ENCODE measurements around the gene NUP88. TPM values are rescaled to one million over a fixed set of nuclear protein-coding genes. Genes with fewer than 3 reads are reported as not detected.

NUP88 gene
- total RNA-seq, 1 experiment from 2014 or later = 93.2 TPM

- H3K4me1 ChIP-seq (ENCODE audit: control insufficient read depth in 1 of 2, insufficient read depth in 2 of 2, low read length in 2 of 2) = no peaks in the 10 kb centered on the region
- H4K20me1 ChIP-seq (ENCODE audit: insufficient read depth) = no peaks in the 10 kb centered on the region
- no peaks in the 10 kb centered on the region for H3K27me3 ChIP-seq (ENCODE audit: insufficient read depth, low read length)
- no TSS peak for BruUV-seq (replicated peaks)
- POLR2A ChIA-PET = no interaction called here
- H2AFZ ChIP-seq (ENCODE audit: low read depth, low read length, poor library complexity, severe bottlenecking) = no peak overlapping the region
- no peaks in the 10 kb centered on the region for H3K9me2 ChIP-seq (ENCODE audit: insufficient read depth)
- TF ChIP-seq ZBTB33 (IDR thresholded peaks at IDR 0.05; ENCODE audit: extremely low read depth, insufficient replicate concordance, low read length) (no peak), EGR1 (IDR thresholded peaks at IDR 0.05; ENCODE audit: low read depth) (no peak), EZH2phosphoT487 (IDR thresholded peaks at IDR 0.05; ENCODE audit: borderline replicate concordance) (no peak), ATF3 (IDR thresholded peaks at IDR 0.05) (no peak), TCF7L2 (IDR thresholded peaks at IDR 0.05; ENCODE audit: borderline replicate concordance, extremely low read depth, insufficient read depth, insufficient read length) (no peak), SIN3A (IDR thresholded peaks at IDR 0.05; ENCODE audit: low read depth) (no peak), ZFX (IDR thresholded peaks at IDR 0.05) (no peak), SP1 (IDR thresholded peaks at IDR 0.05; ENCODE audit: low read depth) (no peak), ELF1 (IDR thresholded peaks at IDR 0.05; ENCODE audit: borderline replicate concordance, low read depth) (no peak), RAD21 (IDR thresholded peaks at IDR 0.05; ENCODE audit: low read depth) (no peak), CEBPB (IDR thresholded peaks at IDR 0.05; ENCODE audit: low read depth) (no peak), REST (IDR thresholded peaks at IDR 0.05; ENCODE audit: low read depth) (no peak), MAX (IDR thresholded peaks at IDR 0.05) (no peak), ZNF274 (IDR thresholded peaks at IDR 0.05; ENCODE audit: low read depth, low read length) (no peak)
- CTCF ChIA-PET = no interaction called here
- peaks cover 7 to 28% of the 10 kb centered on the region in 2 experiments for H3K36me3 ChIP-seq (ENCODE audit: control insufficient read depth in 1 of 2, insufficient read depth in 2 of 2, low read length in 2 of 2)
- H3K4me3 ChIP-seq (replicated peaks in 1 of 2; ENCODE audit: low read depth in 1 of 2, low read length in 2 of 2) = no peak overlapping the region
- intact Hi-C loops (cut with micrococcal nuclease) = no loop called here
- H3K27ac ChIP-seq (ENCODE audit: low read depth, low read length) = no peak overlapping the region
- H3K79me2 ChIP-seq (ENCODE audit: insufficient read depth, low read length) = 0 out of 2 replicates have a peak, but pooled peaks cover 4% of the 10 kb centered on the region
- no peak overlapping the region for H3K4me2 ChIP-seq (ENCODE audit: low read length)
- DNase-seq (ENCODE audit: low read depth, low spot score) (no peak), ATAC-seq (no peak)
- RAD21 ChIA-PET (ENCODE audit: low non-redundant PET in 1 of 2, low total read pairs in 2 of 2, uncharacterized antibody in 2 of 2, unreplicated experiment in 2 of 2) = no interaction called here
- no peak overlapping the region for H3K9ac ChIP-seq (ENCODE audit: low read length)
- H3K9me3 ChIP-seq (ENCODE audit: control insufficient read depth in 1 of 2, insufficient read depth in 1 of 2, low read depth in 1 of 2, low read length in 2 of 2) = no peaks in the 10 kb centered on the region
Observed at GRCh38 chr17:5364696-5365095, 54.8 kb downstream of the NUP88 start.

Data from HCT116 (cell line).